K562 (cell line): ENCODE measurements around the gene UBE2D3. TPM values are rescaled to one million over a fixed set of nuclear protein-coding genes. Genes with fewer than 3 reads are reported as not detected.

Source experiments
- BCL6 ChIP-seq: fragments of 250-450 bp; sonication (Bioruptor Pico); IDR thresholded peaks from 2 replicates; pipeline ENCODE4 v1.4.0; 2020
- CGGBP1 ChIP-seq: fragments of 250-450 bp; sonication (Bioruptor Pico); IDR thresholded peaks from 2 replicates; pipeline ENCODE4 v1.9.0; 2021; ENCODE audit warnings: mild to moderate bottlenecking
- ERF ChIP-seq: fragments of 450-650 bp; formaldehyde crosslinking; IDR thresholded peaks from 2 replicates; pipeline ENCODE4 v1.4.0; 2020; ENCODE audit warnings: mild to moderate bottlenecking, mixed read lengths
- FOXP1 ChIP-seq: sonication (generic); formaldehyde crosslinking; IDR thresholded peaks from 2 replicates; pipeline ENCODE4 v1.8.0; 2022; ENCODE audit warnings: mild to moderate bottlenecking, missing genetic modification reagents
- GTF2F1 ChIP-seq: IDR thresholded peaks from 2 replicates; pipeline ENCODE4 v1.6.1; 2011; ENCODE audit warnings: low read depth, low read length, improper control_type of control experiment
- HBP1 ChIP-seq: fragments of 450-650 bp; formaldehyde crosslinking; IDR thresholded peaks from 2 replicates; pipeline ENCODE4 v1.4.0; 2022; ENCODE audit warnings: missing genetic modification characterization
- HDAC8 ChIP-seq: fragments of 450-650 bp; IDR thresholded peaks from 2 replicates; pipeline ENCODE4 v1.6.1; 2016; ENCODE audit warnings: mild to moderate bottlenecking, missing genetic modification characterization, moderate library complexity, missing compliant biosample characterization
- KHSRP ChIP-seq: fragments of 450-650 bp; IDR thresholded peaks from 2 replicates; pipeline ENCODE4 v1.6.1; 2017
- KLF1 ChIP-seq: fragments of 450-650 bp; IDR thresholded peaks from 2 replicates; pipeline ENCODE4 v1.6.1; 2016; ENCODE audit warnings: missing genetic modification characterization, missing compliant biosample characterization
- KLF13 ChIP-seq: fragments of 450-650 bp; IDR thresholded peaks from 2 replicates; pipeline ENCODE4 v1.6.1; 2016; ENCODE audit warnings: missing genetic modification characterization, low read depth, mild to moderate bottlenecking, missing compliant biosample characterization, moderate library complexity, borderline replicate concordance
- MECOM ChIP-seq: fragments of 250-450 bp; sonication (Bioruptor Pico); IDR thresholded peaks from 2 replicates; pipeline ENCODE4 v1.8.0; 2022; ENCODE audit warnings: inconsistent platforms
- MEF2A ChIP-seq: IDR thresholded peaks from 2 replicates; pipeline ENCODE4 v1.6.1; 2011; ENCODE audit warnings: low read depth, mild to moderate bottlenecking, low read length, moderate library complexity; ENCODE audit not compliant: control insufficient read depth
- NFIX ChIP-seq: fragments of 250-450 bp; sonication (Bioruptor Pico); IDR thresholded peaks from 2 replicates; pipeline ENCODE4 v1.4.0; 2020; ENCODE audit warnings: low read depth, mild to moderate bottlenecking, moderate library complexity
- PML ChIP-seq: IDR thresholded peaks from 2 replicates; pipeline ENCODE4 v1.6.1; 2012; ENCODE audit warnings: low read length, inconsistent platforms
- PRPF4 ChIP-seq: fragments of 200-400 bp; formaldehyde crosslinking; IDR thresholded peaks from one replicate; pipeline ENCODE4 v1.6.1; 2017; ENCODE audit warnings: low read length, low read depth, mild to moderate bottlenecking; ENCODE audit not compliant: insufficient read depth, poor library complexity, severe bottlenecking
- RAD51 ChIP-seq: fragments of 450-650 bp; IDR thresholded peaks from 2 replicates; pipeline ENCODE4 v1.7.1; 2016; ENCODE audit warnings: low read depth, mild to moderate bottlenecking, borderline replicate concordance
- RFX1 ChIP-seq: fragments of 450-650 bp; IDR thresholded peaks from 2 replicates; pipeline ENCODE4 v1.6.1; 2016; ENCODE audit warnings: mild to moderate bottlenecking, moderate library complexity
- STAT5A ChIP-seq: IDR thresholded peaks from 2 replicates; pipeline ENCODE4 v1.6.1; 2012; ENCODE audit warnings: low read length, inconsistent platforms, borderline replicate concordance
- TFE3 ChIP-seq: fragments of 450-650 bp; formaldehyde crosslinking; IDR thresholded peaks from 2 replicates; pipeline ENCODE4 v1.4.0; 2020; ENCODE audit warnings: mild to moderate bottlenecking, mixed read lengths
- ZKSCAN8 ChIP-seq: fragments of 200-800 bp; sonication (Bioruptor generic); IDR thresholded peaks from 2 replicates; pipeline ENCODE4 v1.6.1; 2016; ENCODE audit warnings: missing genetic modification characterization, missing compliant biosample characterization
- ZNF280A ChIP-seq: fragments of 450-650 bp; IDR thresholded peaks from 2 replicates; pipeline ENCODE4 v1.6.1; 2018; ENCODE audit warnings: mild to moderate bottlenecking, low read depth; ENCODE audit not compliant: partially characterized antibody
- ZNF3 ChIP-seq: fragments of 250-450 bp; sonication (Bioruptor Pico); IDR thresholded peaks from 2 replicates; pipeline ENCODE4 v1.5.0; 2021; ENCODE audit warnings: mild to moderate bottlenecking, moderate library complexity
- ZNF324 ChIP-seq: fragments of 250-450 bp; sonication (Bioruptor Pico); IDR thresholded peaks from 2 replicates; pipeline ENCODE4 v1.4.0; 2020; ENCODE audit warnings: mild to moderate bottlenecking
- ZNF436 ChIP-seq: fragments of 250-450, 450-650 bp; sonication (Bioruptor Pico); formaldehyde crosslinking; IDR thresholded peaks from 2 replicates; pipeline ENCODE4 v1.7.0; 2020; ENCODE audit warnings: mild to moderate bottlenecking
- ZNF707 ChIP-seq: fragments of 250-450 bp; sonication (Bioruptor Pico); conservative IDR thresholded peaks from 2 replicates; pipeline ENCODE4 v1.8.0; 2022; ENCODE audit warnings: inconsistent platforms, mild to moderate bottlenecking, moderate library complexity
- polyA plus RNA-seq, 8 experiments: library from polyadenylated mRNA; depleted of rRNA in 4 of 8; stranded (reverse) in 5 of 8; unstranded in 3 of 8; fragments of >200 nt; fragmentation: Nextera tagmentation in 2 of 8; fragmentation: Illumina TruSeq in 1 of 8; extraction: Ambion mirVana in 2 of 8; extraction: Trizol in 1 of 8; gene quantifications; 2 replicates each; pipeline versions ENCODE4 v1.2.1 to v1.2.3, GENCODE V29; 2011 to 2014; ENCODE audit warnings: inconsistent platforms in 1 of 8, missing spikeins in 1 of 8
- total RNA-seq, 7 experiments: library from RNA; depleted of rRNA in 6 of 7; stranded (reverse); fragments of >200 nt in 6 of 7; fragmentation: Illumina TruSeq in 2 of 7; extraction: Trizol in 2 of 7; gene quantifications; 2 replicates each; pipeline versions ENCODE4 v1.2.1 to v1.2.3, GENCODE V29; 2011 to 2021; ENCODE audit warnings: low replicate concordance in 1 of 7

The UBE2D3 gene
- total and polyA plus RNA-seq, 9 of the 15 experiments (the other 6 are each of a cell fraction or from before 2014, with no cell fraction given) = 191 to 618 (median 292) TPM

GRCh38 chr4:102827674-102828496 lies 534 bp upstream of the UBE2D3 start (continued):
- no peak for TF ChIP-seq ZNF280A
- no peak; the same call in 1 of the 2 replicates for TF ChIP-seq GTF2F1
- peak; percentile 33; the same call in 1 of the 2 replicates for TF ChIP-seq FOXP1
- no peak for TF ChIP-seq HDAC8
- peak; percentile 67; the same call in 1 of the 2 replicates for TF ChIP-seq RAD51
- TF ChIP-seq PRPF4 = no peak
- 0 out of 2 replicates have a peak, but pooled peaks have one; percentile 36 for TF ChIP-seq MECOM (CRISPR knock-in tag)
- peak; percentile 54; the same call in 1 of the 2 replicates for TF ChIP-seq RFX1
- TF ChIP-seq HBP1 (CRISPR knock-in tag) = no peak
- no peak for TF ChIP-seq ZNF324 (CRISPR knock-in tag)
- no peak for TF ChIP-seq BCL6 (CRISPR knock-in tag)
- TF ChIP-seq ZNF436 (CRISPR knock-in tag) = no peak
- 0 out of 2 replicates have a peak, but pooled peaks have one; percentile 35 for TF ChIP-seq MEF2A
- peak; percentile 62 for TF ChIP-seq PML
- TF ChIP-seq ERF (CRISPR knock-in tag) = no peak
- no peak for TF ChIP-seq KLF13 (tag)
- TF ChIP-seq KHSRP = no peak
- TF ChIP-seq ZNF3 (CRISPR knock-in tag) = no peak
- no peak for TF ChIP-seq NFIX
- no peak for TF ChIP-seq ZNF707 (CRISPR knock-in tag)
- TF ChIP-seq TFE3 (CRISPR knock-in tag) = no peak
- no peak for TF ChIP-seq ZKSCAN8
- TF ChIP-seq STAT5A = no peak; the same call in 1 of the 2 replicates
- TF ChIP-seq CGGBP1 (CRISPR knock-in tag) = no peak
- TF ChIP-seq KLF1 = 0 out of 2 replicates have a peak, but pooled peaks have one; percentile 41
